BE2C (cell line): ENCODE measurements around the gene SH3RF1.

Source experiments
- DNase-seq: peaks from one replicate; pipeline ENCODE4 v3.0.0-alpha.2; 2020
- H3K27me3 ChIP-seq: fragments of 250-450 bp; sonication (Bioruptor Pico); 2 replicates; pipeline ENCODE4 v1.5.1; 2020; ENCODE audit warnings: mild to moderate bottlenecking
- H3K36me3 ChIP-seq: fragments of 250-450 bp; sonication (Bioruptor Pico); 2 replicates; pipeline ENCODE4 v1.5.1; 2020; ENCODE audit warnings: mild to moderate bottlenecking
- H3K4me1 ChIP-seq: fragments of 250-450 bp; sonication (Bioruptor Pico); 2 replicates; pipeline ENCODE4 v1.5.1; 2020
- H3K4me3 ChIP-seq: 2 replicates; pipeline ENCODE4 v1.5.1; 2011; ENCODE audit warnings: low read depth, low read length
- H3K9me3 ChIP-seq: fragments of 250-450 bp; sonication (Bioruptor Pico); 2 replicates; pipeline ENCODE4 v1.5.1; 2020
- TF ChIP-seq, protein P1 (sequence below): IDR thresholded peaks from 2 replicates; pipeline ENCODE4 v1.5.1; 2012; ENCODE audit warnings: mild to moderate bottlenecking, low read depth, low read length

Gene SH3RF1

DNA sequence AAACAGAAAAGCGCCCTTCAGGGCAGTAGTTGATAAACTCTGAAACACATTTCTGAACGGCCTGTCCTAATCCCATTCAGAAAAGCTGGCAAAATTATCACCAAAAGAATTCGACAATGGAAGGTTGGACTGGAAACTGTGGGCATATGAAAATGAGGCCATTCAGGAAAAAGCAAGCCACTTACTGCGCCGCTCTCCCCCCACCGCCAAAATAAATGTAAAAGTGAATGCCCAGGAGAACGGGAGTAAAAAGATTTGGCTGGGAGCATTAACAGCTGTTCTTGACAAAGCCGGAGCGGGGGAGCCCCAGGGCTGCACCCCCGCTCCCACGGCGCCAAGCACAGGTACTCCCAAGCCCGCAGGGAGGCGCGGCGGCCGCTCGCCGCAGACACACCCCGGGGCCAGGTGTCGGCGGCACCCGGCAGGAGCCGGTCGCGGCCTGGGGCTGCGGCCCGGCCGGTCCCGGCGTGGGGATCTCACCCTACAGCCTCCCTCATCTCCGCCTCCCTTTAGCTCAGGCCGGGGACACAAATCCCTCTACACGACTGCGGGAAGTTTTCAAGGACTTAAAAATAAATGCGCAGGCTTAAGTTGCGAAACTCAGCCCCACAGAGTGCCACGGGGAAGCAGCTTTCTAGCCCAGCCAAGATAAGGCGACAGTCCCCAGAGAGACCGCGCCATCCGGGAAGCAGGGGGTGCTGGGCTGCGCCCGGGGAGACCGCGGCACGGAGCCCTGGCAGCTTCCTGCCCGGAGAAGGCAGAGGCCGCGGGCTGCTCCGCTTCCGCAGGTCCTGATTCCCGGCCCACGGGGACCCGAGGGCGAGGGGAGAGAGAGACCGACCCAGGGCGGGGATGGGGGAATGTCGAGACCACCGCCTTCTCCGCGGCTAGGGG is 593 bp downstream of the SH3RF1 start:
- Histone ChIP-seq H3K36me3 (peaks cover 4% of the 10 kb centered on the region), H3K4me3 (peak overlapping the region; percentile 84), H3K27me3 (no peaks in the 10 kb centered on the region), H3K9me3 (no peaks in the 10 kb centered on the region), H3K4me1 (peaks cover 5% of the 10 kb centered on the region; the same call in 1 of the 2 replicates)
- TF ChIP-seq, protein P1, sequence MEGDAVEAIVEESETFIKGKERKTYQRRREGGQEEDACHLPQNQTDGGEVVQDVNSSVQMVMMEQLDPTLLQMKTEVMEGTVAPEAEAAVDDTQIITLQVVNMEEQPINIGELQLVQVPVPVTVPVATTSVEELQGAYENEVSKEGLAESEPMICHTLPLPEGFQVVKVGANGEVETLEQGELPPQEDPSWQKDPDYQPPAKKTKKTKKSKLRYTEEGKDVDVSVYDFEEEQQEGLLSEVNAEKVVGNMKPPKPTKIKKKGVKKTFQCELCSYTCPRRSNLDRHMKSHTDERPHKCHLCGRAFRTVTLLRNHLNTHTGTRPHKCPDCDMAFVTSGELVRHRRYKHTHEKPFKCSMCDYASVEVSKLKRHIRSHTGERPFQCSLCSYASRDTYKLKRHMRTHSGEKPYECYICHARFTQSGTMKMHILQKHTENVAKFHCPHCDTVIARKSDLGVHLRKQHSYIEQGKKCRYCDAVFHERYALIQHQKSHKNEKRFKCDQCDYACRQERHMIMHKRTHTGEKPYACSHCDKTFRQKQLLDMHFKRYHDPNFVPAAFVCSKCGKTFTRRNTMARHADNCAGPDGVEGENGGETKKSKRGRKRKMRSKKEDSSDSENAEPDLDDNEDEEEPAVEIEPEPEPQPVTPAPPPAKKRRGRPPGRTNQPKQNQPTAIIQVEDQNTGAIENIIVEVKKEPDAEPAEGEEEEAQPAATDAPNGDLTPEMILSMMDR = no peak
- peak; percentile 71 for DNase-seq

DNA sequence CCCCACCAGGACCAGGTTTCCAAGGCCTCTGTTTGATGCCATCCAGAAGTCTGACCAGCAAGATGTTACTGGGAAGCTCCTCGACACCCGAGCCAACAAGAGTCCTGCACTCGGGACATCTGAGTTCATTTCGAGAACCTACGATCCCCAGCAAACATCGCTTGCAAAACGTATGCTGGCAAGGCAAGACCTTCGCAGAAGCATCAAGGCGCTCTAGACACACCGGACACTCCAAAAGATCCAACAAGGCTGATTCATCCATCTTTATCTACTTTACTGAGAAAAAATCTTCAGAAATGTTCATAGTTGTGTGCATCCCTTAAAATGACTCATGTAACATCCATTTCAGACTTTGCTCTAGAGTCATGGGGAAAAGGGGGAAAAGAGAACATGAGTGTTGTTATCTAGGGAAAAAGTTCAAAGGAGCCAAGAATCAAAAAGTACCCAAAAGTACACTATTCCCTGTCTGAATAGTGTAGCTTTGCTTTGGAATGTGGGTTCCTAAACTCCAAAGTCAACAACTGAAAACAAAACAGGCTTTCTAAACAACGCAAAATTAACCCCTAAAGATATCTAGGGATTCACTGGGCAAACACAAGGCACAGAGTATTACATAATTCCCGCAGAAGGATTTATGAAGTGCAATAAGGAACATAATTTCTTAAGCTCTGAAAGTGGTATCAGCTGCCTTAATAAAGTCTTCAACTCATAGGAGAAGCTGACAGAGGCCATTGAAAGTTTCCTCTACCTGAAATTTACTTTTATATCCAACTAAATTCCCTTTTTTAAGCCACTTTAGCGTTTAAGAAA is 1.6 kb downstream of the SH3RF1 start:
- peak; percentile 41 for DNase-seq
- no peaks in the 10 kb centered on the region for H3K27me3 ChIP-seq
- TF ChIP-seq, protein P1 = no peak
- H3K36me3 ChIP-seq = peaks cover 12% of the 10 kb centered on the region
- H3K9me3 ChIP-seq = no peaks in the 10 kb centered on the region
- peak overlapping the region; percentile 84 for H3K4me3 ChIP-seq
- H3K4me1 ChIP-seq = no peaks in the 10 kb centered on the region; the same call in 1 of the 2 replicates

DNA sequence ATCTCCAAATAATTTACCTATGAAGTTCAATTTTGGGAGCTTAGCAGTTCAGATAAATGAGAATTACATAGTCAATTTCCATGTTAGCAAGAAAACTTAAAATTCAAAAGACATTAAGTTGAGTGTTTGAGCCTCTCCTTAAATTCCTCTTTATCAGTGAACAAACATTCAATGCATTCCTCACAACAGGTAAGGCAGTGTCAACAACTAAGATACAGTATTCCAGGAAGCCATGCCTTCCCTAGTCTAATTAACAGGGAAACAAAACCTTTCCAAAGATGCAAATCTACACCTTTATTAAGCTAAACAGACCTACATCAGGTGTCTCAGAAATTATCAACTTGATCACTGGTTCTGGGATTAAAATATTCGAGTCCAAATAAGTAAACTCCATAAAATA is 3.7 kb downstream of the SH3RF1 start:
- Histone ChIP-seq H3K27me3 (no peaks in the 10 kb centered on the region), H3K4me1 (no peaks in the 10 kb centered on the region; the same call in 1 of the 2 replicates), H3K4me3 (no peak overlapping the region), H3K9me3 (no peaks in the 10 kb centered on the region), H3K36me3 (peaks cover 22% of the 10 kb centered on the region)
- TF ChIP-seq, protein P1 = no peak
- DNase-seq = no peak

DNA sequence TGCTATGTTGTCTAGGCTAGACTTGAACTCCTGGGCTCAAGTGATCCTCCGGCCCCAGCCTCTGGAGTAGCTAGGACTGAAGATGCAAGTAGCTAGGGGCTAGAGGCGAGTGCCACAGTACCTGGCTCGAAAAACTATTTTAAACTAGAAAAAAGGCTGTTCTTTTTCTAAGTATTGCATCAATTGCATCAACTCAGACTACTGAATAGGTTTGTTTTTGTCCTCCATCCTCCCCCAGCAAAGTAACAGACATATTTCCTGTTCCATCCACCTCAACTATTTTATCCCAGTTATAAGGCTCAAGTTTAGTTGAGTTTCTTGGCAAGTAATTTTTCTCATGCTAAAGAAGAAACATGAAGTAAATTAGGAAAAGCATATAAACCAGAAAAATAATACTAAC is 4.1 kb downstream of the SH3RF1 start:
- H3K36me3 ChIP-seq = peaks cover 22% of the 10 kb centered on the region
- H3K4me1 ChIP-seq = no peaks in the 10 kb centered on the region; the same call in 1 of the 2 replicates
- H3K9me3 ChIP-seq = no peaks in the 10 kb centered on the region
- TF ChIP-seq, protein P1 = no peak
- no peak overlapping the region for H3K4me3 ChIP-seq
- DNase-seq = no peak
- no peaks in the 10 kb centered on the region for H3K27me3 ChIP-seq

DNA sequence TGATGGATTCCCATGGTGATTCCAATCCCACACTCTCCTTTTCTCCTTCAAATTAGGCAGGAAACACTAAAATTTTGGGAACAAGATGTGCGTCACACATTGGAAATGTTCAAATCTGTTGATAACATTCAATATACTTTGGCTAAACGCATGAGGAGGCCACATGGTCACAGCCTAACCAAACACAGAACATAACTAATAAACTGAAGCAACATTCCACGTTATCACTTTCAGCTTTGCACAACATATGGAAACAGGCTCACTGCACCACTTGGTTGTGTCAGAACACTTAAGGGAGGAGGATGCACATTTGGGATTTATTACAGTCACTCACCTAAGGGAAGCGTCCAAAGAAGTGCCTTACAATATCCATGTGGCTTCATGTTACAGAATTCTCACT is 4.7 kb downstream of the SH3RF1 start:
- DNase-seq = no peak
- no peaks in the 10 kb centered on the region for H3K9me3 ChIP-seq
- TF ChIP-seq, protein P1 = no peak
- H3K4me3 ChIP-seq = no peak overlapping the region
- peaks cover 22% of the 10 kb centered on the region for H3K36me3 ChIP-seq
- H3K4me1 ChIP-seq = no peaks in the 10 kb centered on the region; the same call in 1 of the 2 replicates
- no peaks in the 10 kb centered on the region for H3K27me3 ChIP-seq
